ENCODE measurements around the gene ZNF200.

ZNF200 gene

GRCh38 chr16:3249020-3249419 is 14.1 kb upstream of the ZNF200 start:
- H3K4me3 ChIP-seq (ENCODE audit: low read length), result no peak overlapping the region
- DNase-seq (ENCODE audit: low read depth), result no peak
- no peak for TF ChIP-seq CTCF (conservative IDR thresholded peaks at IDR 0.05; ENCODE audit: low read length)

GRCh38 chr16:3248596-3248995 is 13.6 kb upstream of the ZNF200 start:
- no peak for TF ChIP-seq CTCF (conservative IDR thresholded peaks at IDR 0.05; ENCODE audit: low read length)
- DNase-seq (ENCODE audit: low read depth), result no peak
- H3K4me3 ChIP-seq (ENCODE audit: low read length), result no peak overlapping the region

GRCh38 chr16:3246876-3247275 is 11.9 kb upstream of the ZNF200 start:
- TF ChIP-seq CTCF (conservative IDR thresholded peaks at IDR 0.05; ENCODE audit: low read length), result no peak
- DNase-seq (ENCODE audit: low read depth), result no peak
- no peak overlapping the region for H3K4me3 ChIP-seq (ENCODE audit: low read length)

- H3K4me3 ChIP-seq (ENCODE audit: low read length), result no peak overlapping the region
- DNase-seq (ENCODE audit: low read depth), result no peak
- TF ChIP-seq CTCF (conservative IDR thresholded peaks at IDR 0.05; ENCODE audit: low read length), result no peak
These were observed 11.0 kb upstream of the ZNF200 start for GRCh38 chr16:3246002-3246401.

- H3K4me3 ChIP-seq (ENCODE audit: low read length), result no peak overlapping the region
- no peak for TF ChIP-seq CTCF (conservative IDR thresholded peaks at IDR 0.05; ENCODE audit: low read length)
- no peak for DNase-seq (ENCODE audit: low read depth)
These were observed 8.9 kb upstream of the ZNF200 start for GRCh38 chr16:3243882-3244281.

GRCh38 chr16:3242709-3243108 is 7.8 kb upstream of the ZNF200 start:
- TF ChIP-seq CTCF (conservative IDR thresholded peaks at IDR 0.05; ENCODE audit: low read length), result no peak
- H3K4me3 ChIP-seq (ENCODE audit: low read length), result no peak overlapping the region
- no peak for DNase-seq (ENCODE audit: low read depth)

- no peak for TF ChIP-seq CTCF (conservative IDR thresholded peaks at IDR 0.05; ENCODE audit: low read length)
These were observed 6.8 kb upstream of the ZNF200 start for GRCh38 chr16:3241761-3242160.

More at GRCh38 chr16:3241761-3242160, 6.8 kb upstream of the ZNF200 start:
- no peak overlapping the region for H3K4me3 ChIP-seq (ENCODE audit: low read length)
- no peak for DNase-seq (ENCODE audit: low read depth)

Measured in AG10803 (cell line).